Ovary (tissue), 3 donors: ENCODE measurements around the gene SLX4.

Experiments used
- POLR2A ChIP-seq: fragments of 450-650 bp; IDR thresholded peaks from one replicate; pipeline ENCODE4 v1.6.1; 2017; ENCODE audit warnings: antibody characterized with exemption, mild to moderate bottlenecking, moderate library complexity
- TF ChIP-seq, protein P1 (sequence below), 3 donors: fragments of 450-650 bp in 2 of 3; fragments of 200-600 bp in 1 of 3; IDR thresholded peaks; one replicate each; pipeline versions ENCODE4 v1.5.1 to v1.8.0; 2016 to 2022; ENCODE audit warnings: antibody characterized with exemption in 3 of 3, mild to moderate bottlenecking in 1 of 3
- donor health status: DM: no; HTN: no; CAD: no.

DNA sequence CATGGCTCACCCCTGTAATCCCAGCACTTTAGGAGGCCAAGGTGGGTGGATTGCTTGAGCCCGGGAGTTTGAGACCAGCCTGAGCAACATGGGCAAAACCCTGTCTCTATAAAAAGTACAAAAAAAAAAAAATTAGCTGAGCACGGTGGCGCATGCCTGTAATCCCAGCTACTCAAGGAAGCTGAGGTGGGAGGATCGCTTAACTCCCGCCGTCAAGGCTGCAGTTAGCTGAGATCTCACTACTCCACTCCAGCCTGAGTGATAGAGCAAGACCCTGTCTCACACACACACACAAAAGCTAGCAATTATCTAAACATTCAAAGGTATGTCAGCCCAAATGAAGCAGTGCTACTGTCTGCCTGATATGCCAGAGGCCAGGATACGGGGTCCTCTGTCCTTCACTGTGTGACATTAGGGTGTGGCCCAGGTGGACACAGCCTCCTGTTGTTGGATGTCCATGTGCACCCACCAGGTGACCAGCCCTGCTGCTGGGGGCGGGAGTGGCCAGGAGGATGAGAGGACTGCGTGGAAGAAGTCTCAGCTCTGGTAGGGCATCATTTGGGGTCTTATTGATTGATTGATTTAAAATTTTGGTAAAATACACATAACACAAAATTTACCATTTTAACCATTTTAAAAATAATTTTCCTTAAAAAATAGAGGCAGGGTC is 38.1 kb downstream of the SLX4 start:
- TF ChIP-seq, protein P1, sequence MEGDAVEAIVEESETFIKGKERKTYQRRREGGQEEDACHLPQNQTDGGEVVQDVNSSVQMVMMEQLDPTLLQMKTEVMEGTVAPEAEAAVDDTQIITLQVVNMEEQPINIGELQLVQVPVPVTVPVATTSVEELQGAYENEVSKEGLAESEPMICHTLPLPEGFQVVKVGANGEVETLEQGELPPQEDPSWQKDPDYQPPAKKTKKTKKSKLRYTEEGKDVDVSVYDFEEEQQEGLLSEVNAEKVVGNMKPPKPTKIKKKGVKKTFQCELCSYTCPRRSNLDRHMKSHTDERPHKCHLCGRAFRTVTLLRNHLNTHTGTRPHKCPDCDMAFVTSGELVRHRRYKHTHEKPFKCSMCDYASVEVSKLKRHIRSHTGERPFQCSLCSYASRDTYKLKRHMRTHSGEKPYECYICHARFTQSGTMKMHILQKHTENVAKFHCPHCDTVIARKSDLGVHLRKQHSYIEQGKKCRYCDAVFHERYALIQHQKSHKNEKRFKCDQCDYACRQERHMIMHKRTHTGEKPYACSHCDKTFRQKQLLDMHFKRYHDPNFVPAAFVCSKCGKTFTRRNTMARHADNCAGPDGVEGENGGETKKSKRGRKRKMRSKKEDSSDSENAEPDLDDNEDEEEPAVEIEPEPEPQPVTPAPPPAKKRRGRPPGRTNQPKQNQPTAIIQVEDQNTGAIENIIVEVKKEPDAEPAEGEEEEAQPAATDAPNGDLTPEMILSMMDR (IDR thresholded peaks at IDR 0.05) = no peak
- no peak for TF ChIP-seq POLR2A
